ENCODE measurements around the gene FES. TPM values are rescaled to one million over a fixed set of nuclear protein-coding genes. Genes with fewer than 3 reads are reported as not detected.

The FES gene
- total and polyA plus RNA-seq, 2 of the 13 experiments (the other 11 are each of a cell fraction or from before 2014, with no cell fraction given): 4.0 to 9.5 TPM

- CTCF ChIA-PET (ENCODE audit: low intra/inter-chr PET ratio, low total read pairs): no interaction called here
Observed at GRCh38 chr15:90881978-90882721, 2.2 kb upstream of the FES start.

More at GRCh38 chr15:90881978-90882721, 2.2 kb upstream of the FES start:
- POLR2A ChIA-PET: interaction anchor here (1.8 to 5.1 kb wide), 2 partner anchors 9 to 22 kb away, joined by 6 to 41 read pairs; no protein-coding TSS in a partner anchor
- BruUV-seq (replicated peaks): TSS peak; percentile 35
- H3K4me3 ChIP-seq (replicated peaks in 1 of 3; ENCODE audit: insufficient read depth in 1 of 3, low read depth in 2 of 3, low read length in 3 of 3): no peak overlapping the region
- no peak overlapping the region for H3K9ac ChIP-seq (ENCODE audit: insufficient read depth, low read depth, low read length)
- DNase-seq (ENCODE audit: low spot score) (no peak), ATAC-seq (no peak), FAIRE-seq (no peak)
- H3K4me2 ChIP-seq (ENCODE audit: low read depth, low read length): no peak overlapping the region
- H3K36me3 ChIP-seq (replicated peaks in 1 of 2; ENCODE audit: control insufficient read depth in 1 of 2, insufficient read depth in 2 of 2, low read length in 2 of 2): peaks cover 6 to 25% of the 10 kb centered on the region in 2 experiments; a peak in 3 of 5 replicates
- H3K4me1 ChIP-seq (ENCODE audit: insufficient read depth, low read length): peaks cover 36% of the 10 kb centered on the region
- in situ Hi-C loops (cut with HindIII; ENCODE audit: extremely low pct_ligation_motif_present, low pct_unique_long_range_greater_than_20kb): no loop called here
- no peaks in the 10 kb centered on the region for H3K9me3 ChIP-seq (ENCODE audit: low read length)
- H3K27me3 ChIP-seq (ENCODE audit: control insufficient read depth in 1 of 2, insufficient read depth in 2 of 2, low read length in 2 of 2): no peaks in the 10 kb centered on the region
- TF ChIP-seq ZSCAN5A (CRISPR knock-in tag; IDR thresholded peaks at IDR 0.05; ENCODE audit: borderline replicate concordance) (no peak), AGO2 (optimal IDR thresholded peaks at IDR 0.05; ENCODE audit: low read depth, low read length) (peak; percentile 79), TRIM22 (IDR thresholded peaks at IDR 0.05) (no peak), RBFOX2 (IDR thresholded peaks at IDR 0.05; ENCODE audit: low read depth, low read length) (peak; percentile 39; the same call in 1 of the 2 replicates), TCF7L2 (IDR thresholded peaks at IDR 0.05; ENCODE audit: low read depth, low read length) (no peak), ZNF644 (CRISPR knock-in tag; IDR thresholded peaks at IDR 0.05; ENCODE audit: low read depth) (no peak), ZNF781 (CRISPR knock-in tag; IDR thresholded peaks at IDR 0.05; ENCODE audit: borderline replicate concordance, not compliant biosample characterization) (no peak), HDAC6 (IDR thresholded peaks at IDR 0.05; ENCODE audit: low read depth, low read length) (no peak), TAF1 (CRISPR knock-in tag; IDR thresholded peaks at IDR 0.05) (no peak), CENPX (CRISPR knock-in tag; IDR thresholded peaks at IDR 0.05) (no peak)
- no peaks in the 10 kb centered on the region for H3K79me2 ChIP-seq (ENCODE audit: insufficient read depth, low read length)
- H3K27ac ChIP-seq (ENCODE audit: extremely low read length, insufficient read depth, low read length): no peak overlapping the region
- intact Hi-C loops (cut with micrococcal nuclease; ENCODE audit: unreplicated experiment): no loop called here
- WGBS (ENCODE audit: low lambda C conversion rate): 97% methylated on average over 6 of the region's 19 CpGs
- H4K20me1 ChIP-seq (ENCODE audit: insufficient read depth, low read length): 0 out of 2 replicates have a peak, but pooled peaks cover 5% of the 10 kb centered on the region
- no peak overlapping the region for H2AFZ ChIP-seq (ENCODE audit: low read length)

Measured in HepG2 (cell line).